DND-41 (cell line): ENCODE results near the gene WDR7.

Experiments
- ATAC-seq: fragments of 200-7000 bp; cut with Tn5 transposase; 3 replicates; pipeline ENCODE4 v1.9.1; 2021; ENCODE audit warnings: low read depth; ENCODE audit not compliant: insufficient read depth
- DNase-seq: peaks from one replicate; pipeline ENCODE4 v3.0.0-alpha.2; 2020
- H2AFZ ChIP-seq: 2 replicates; pipeline ENCODE4 v1.6.0; 2012; ENCODE audit warnings: low read depth, low read length
- H3K27ac ChIP-seq: 2 replicates; pipeline ENCODE4 v1.5.1; 2012; ENCODE audit warnings: low read length, inconsistent platforms
- H3K27me3 ChIP-seq: fragments of 200-600 bp; sonication (generic); 2 replicates; pipeline ENCODE4 v1.6.0; 2012; ENCODE audit warnings: low read length, mild to moderate bottlenecking, inconsistent platforms; ENCODE audit not compliant: insufficient read depth, poor library complexity
- H3K36me3 ChIP-seq: 2 replicates; pipeline ENCODE4 v1.5.1; 2012; ENCODE audit warnings: low read length, inconsistent platforms; ENCODE audit not compliant: insufficient read depth
- H3K4me1 ChIP-seq: 2 replicates; pipeline ENCODE4 v1.5.1; 2012; ENCODE audit warnings: mild to moderate bottlenecking, low read length; ENCODE audit not compliant: insufficient read depth
- H3K4me2 ChIP-seq: 2 replicates; pipeline ENCODE4 v1.6.0; 2012; ENCODE audit warnings: mild to moderate bottlenecking, moderate library complexity, low read length, inconsistent platforms; ENCODE audit not compliant: insufficient read depth
- H3K4me3 ChIP-seq, 2 experiments: fragments of 200-600 bp in 1 of 2; shearing (Covaris generic) in 1 of 2; 2 replicates each; pipeline ENCODE4 v1.5.1; 2012 to 2016; ENCODE audit warnings: inconsistent platforms in 2 of 2, low read length in 2 of 2, mild to moderate bottlenecking in 2 of 2, low read depth in 1 of 2, moderate library complexity in 1 of 2
- H3K79me2 ChIP-seq: 2 replicates; pipeline ENCODE4 v1.6.0; 2012; ENCODE audit warnings: low read length, inconsistent platforms; ENCODE audit not compliant: insufficient read depth
- H3K9ac ChIP-seq: 2 replicates; pipeline ENCODE4 v1.6.0; 2012; ENCODE audit warnings: low read depth, mild to moderate bottlenecking, inconsistent platforms, low read length, moderate library complexity
- H3K9me3 ChIP-seq: 2 replicates; pipeline ENCODE4 v1.5.1; 2012; ENCODE audit warnings: low read length, moderate library complexity, mild to moderate bottlenecking, inconsistent platforms; ENCODE audit not compliant: insufficient read depth, severe bottlenecking
- H4K20me1 ChIP-seq: 2 replicates; pipeline ENCODE4 v1.6.0; 2012; ENCODE audit warnings: low read length; ENCODE audit not compliant: insufficient read depth
- CTCF ChIP-seq: IDR thresholded peaks from 2 replicates; pipeline ENCODE4 v1.5.1; 2012; ENCODE audit warnings: borderline replicate concordance, low read length, moderate library complexity, mild to moderate bottlenecking; ENCODE audit not compliant: poor library complexity, severe bottlenecking; ENCODE audit errors: extremely low read depth
- EZH2 ChIP-seq: IDR thresholded peaks from 3 replicates; pipeline ENCODE4 v1.6.1; 2012; ENCODE audit warnings: borderline replicate concordance, low read depth, mild to moderate bottlenecking, moderate library complexity, low read length, inconsistent platforms; ENCODE audit not compliant: severe bottlenecking

The WDR7 gene

GRCh38 chr18:56711708-56712445 is 60.7 kb downstream of the WDR7 start:
- no peaks in the 10 kb centered on the region for H3K36me3 ChIP-seq
- H3K4me3 ChIP-seq = no peak overlapping the region
- TF ChIP-seq CTCF (no peak), EZH2 (no peak)
- H4K20me1 ChIP-seq = no peaks in the 10 kb centered on the region
- H3K27me3 ChIP-seq = no peaks in the 10 kb centered on the region
- no peak overlapping the region for H3K9ac ChIP-seq
- DNase-seq = no peak
- no peaks in the 10 kb centered on the region; the same call in 1 of the 2 replicates for H3K4me1 ChIP-seq
- no peak overlapping the region for H2AFZ ChIP-seq
- no peak for ATAC-seq
- no peaks in the 10 kb centered on the region for H3K79me2 ChIP-seq
- H3K4me2 ChIP-seq = no peak overlapping the region
- H3K27ac ChIP-seq = no peak overlapping the region
- H3K9me3 ChIP-seq = no peaks in the 10 kb centered on the region

- H3K4me3 ChIP-seq = no peak overlapping the region
- no peaks in the 10 kb centered on the region for H3K36me3 ChIP-seq
- TF ChIP-seq CTCF (no peak), EZH2 (no peak)
- no peak for DNase-seq
- H3K4me1 ChIP-seq = no peaks in the 10 kb centered on the region; the same call in 1 of the 2 replicates
- no peaks in the 10 kb centered on the region for H3K27me3 ChIP-seq
- no peak overlapping the region for H3K4me2 ChIP-seq
- H3K79me2 ChIP-seq = no peaks in the 10 kb centered on the region
- no peak overlapping the region for H3K9ac ChIP-seq
- H3K27ac ChIP-seq = no peak overlapping the region
- H2AFZ ChIP-seq = no peak overlapping the region
- H3K9me3 ChIP-seq = no peaks in the 10 kb centered on the region
- ATAC-seq = no peak
- H4K20me1 ChIP-seq = no peaks in the 10 kb centered on the region
Measured at GRCh38 chr18:56712761-56713160, 61.6 kb downstream of the WDR7 start.

GRCh38 chr18:56715121-56715520 is 64.0 kb downstream of the WDR7 start:
- H3K4me1 ChIP-seq = no peaks in the 10 kb centered on the region
- no peak overlapping the region for H3K9ac ChIP-seq
- H3K79me2 ChIP-seq = no peaks in the 10 kb centered on the region
- H3K9me3 ChIP-seq = no peaks in the 10 kb centered on the region
- no peaks in the 10 kb centered on the region; the same call in 1 of the 2 replicates for H3K36me3 ChIP-seq
- H3K4me2 ChIP-seq = no peak overlapping the region
- no peaks in the 10 kb centered on the region for H3K27me3 ChIP-seq
- DNase-seq = no peak
- no peak overlapping the region for H3K4me3 ChIP-seq
- no peak overlapping the region for H2AFZ ChIP-seq
- H4K20me1 ChIP-seq = no peaks in the 10 kb centered on the region
- no peak for ATAC-seq
- H3K27ac ChIP-seq = no peak overlapping the region
- no peak for TF ChIP-seq CTCF
- TF ChIP-seq EZH2 = no peak
